ENCODE results near the gene CHD1L. TPM values are rescaled to one million over a fixed set of nuclear protein-coding genes. Genes with fewer than 3 reads are reported as not detected.
A peak's percentile ranks its signal among the peaks of the same experiment; 100 is the strongest.
"Not testable (repeated sequence)": the region's sequence is repeated elsewhere in the genome, so short reads cannot be mapped to it uniquely, and the experiment has no call there.

Gene CHD1L
- total RNA-seq, 1 experiment from 2014 or later: 64.2 TPM

- Histone ChIP-seq H3K27ac (ENCODE audit: insufficient read length, low read depth, low read length) (no peak overlapping the region), H3K4me2 (ENCODE audit: insufficient read depth, insufficient read length, low read length) (no peak overlapping the region), H3K9me3 (ENCODE audit: control insufficient read depth, low read depth, low read length) (no peaks in the 10 kb centered on the region), H2BK5ac (ENCODE audit: insufficient read length, low read length) (no peak overlapping the region), H2BK15ac (ENCODE audit: low read depth, low read length) (no peak overlapping the region), H3K4me1 (ENCODE audit: insufficient read depth, low read length) (no peaks in the 10 kb centered on the region), H2BK20ac (ENCODE audit: low read depth, low read length, poor library complexity, severe bottlenecking) (no peak overlapping the region), H3K79me2 (ENCODE audit: insufficient read depth, low read length) (no peaks in the 10 kb centered on the region), H3K23me2 (ENCODE audit: insufficient read length, low read depth, low read length, poor library complexity, severe bottlenecking) (no peaks in the 10 kb centered on the region), H2AK5ac (ENCODE audit: insufficient read length, low read length) (no peak overlapping the region), H4K91ac (ENCODE audit: insufficient read length, low read depth, low read length) (no peak overlapping the region), H3K27me3 (ENCODE audit: insufficient read depth, low read length) (no peaks in the 10 kb centered on the region), H3K9ac (ENCODE audit: extremely low read depth, insufficient read length, low read length) (no peak overlapping the region), H2BK120ac (ENCODE audit: low read depth, low read length, poor library complexity, severe bottlenecking) (no peak overlapping the region), H3K18ac (ENCODE audit: insufficient read length, low read depth, low read length) (no peak overlapping the region), H4K20me1 (ENCODE audit: control insufficient read depth, insufficient read depth, insufficient read length) (no peaks in the 10 kb centered on the region), H3T11ph (ENCODE audit: low read length) (no peak overlapping the region), H3K56ac (ENCODE audit: insufficient read length, low read depth, low read length) (no peak overlapping the region), H2BK12ac (ENCODE audit: insufficient read length, low read depth, low read length) (no peak overlapping the region), H3K23ac (ENCODE audit: insufficient read length, low read depth, low read length) (no peak overlapping the region), H3K79me1 (ENCODE audit: insufficient read depth, low read depth, low read length, poor library complexity, severe bottlenecking) (no peaks in the 10 kb centered on the region), H3K4ac (ENCODE audit: low read depth, low read length) (no peak overlapping the region), H4K5ac (ENCODE audit: insufficient read length, low read depth, low read length) (no peak overlapping the region), H3K14ac (ENCODE audit: insufficient read depth, low read length) (no peak overlapping the region), H2AFZ (ENCODE audit: low read length) (no peak overlapping the region), H4K8ac (replicated peaks; ENCODE audit: insufficient read length, low read depth, low read length) (no peak overlapping the region)
- H3K36me3 Mint-ChIP-seq (ENCODE audit: insufficient read depth in 1 of 3, low read depth in 3 of 3): peaks cover 0 to 3% (median 0%) of the 10 kb centered on the region in 3 experiments; a peak in 2 of 7 replicates
- TF ChIP-seq, protein P1, sequence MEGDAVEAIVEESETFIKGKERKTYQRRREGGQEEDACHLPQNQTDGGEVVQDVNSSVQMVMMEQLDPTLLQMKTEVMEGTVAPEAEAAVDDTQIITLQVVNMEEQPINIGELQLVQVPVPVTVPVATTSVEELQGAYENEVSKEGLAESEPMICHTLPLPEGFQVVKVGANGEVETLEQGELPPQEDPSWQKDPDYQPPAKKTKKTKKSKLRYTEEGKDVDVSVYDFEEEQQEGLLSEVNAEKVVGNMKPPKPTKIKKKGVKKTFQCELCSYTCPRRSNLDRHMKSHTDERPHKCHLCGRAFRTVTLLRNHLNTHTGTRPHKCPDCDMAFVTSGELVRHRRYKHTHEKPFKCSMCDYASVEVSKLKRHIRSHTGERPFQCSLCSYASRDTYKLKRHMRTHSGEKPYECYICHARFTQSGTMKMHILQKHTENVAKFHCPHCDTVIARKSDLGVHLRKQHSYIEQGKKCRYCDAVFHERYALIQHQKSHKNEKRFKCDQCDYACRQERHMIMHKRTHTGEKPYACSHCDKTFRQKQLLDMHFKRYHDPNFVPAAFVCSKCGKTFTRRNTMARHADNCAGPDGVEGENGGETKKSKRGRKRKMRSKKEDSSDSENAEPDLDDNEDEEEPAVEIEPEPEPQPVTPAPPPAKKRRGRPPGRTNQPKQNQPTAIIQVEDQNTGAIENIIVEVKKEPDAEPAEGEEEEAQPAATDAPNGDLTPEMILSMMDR (conservative IDR thresholded peaks at IDR 0.05): no peak
- no peak for DNase-seq
- H3K4me3 Mint-ChIP-seq: no peak overlapping the region
- H3K9me3 Mint-ChIP-seq: peaks cover 10 to 11% of the 10 kb centered on the region in 2 experiments; a peak in 3 of 5 replicates
- no peaks in the 10 kb centered on the region for H3K4me1 Mint-ChIP-seq
- H3K27ac Mint-ChIP-seq: no peak overlapping the region
- peaks cover 1% of the 10 kb centered on the region; the same call in 1 of the 2 replicates for H3K27me3 Mint-ChIP-seq (ENCODE audit: low read depth)
- no CpG with 5 or more reads among the region's 3 CpGs for WGBS (ENCODE audit: extremely low coverage, insufficient read length, low lambda C conversion rate)
Measured at GRCh38 chr1:147316968-147317367, 74.5 kb downstream of the CHD1L start.

GRCh38 chr1:147326933-147327687 lies 84.6 kb downstream of the CHD1L start:
- not testable (repeated sequence) for H3K4ac ChIP-seq (ENCODE audit: low read depth, low read length); H3K9me3 ChIP-seq (ENCODE audit: control insufficient read depth, low read depth, low read length); H4K20me1 ChIP-seq (ENCODE audit: control insufficient read depth, insufficient read depth, insufficient read length); H3T11ph ChIP-seq (ENCODE audit: low read length); H4K5ac ChIP-seq (ENCODE audit: insufficient read length, low read depth, low read length); H3K27me3 ChIP-seq (ENCODE audit: insufficient read depth, low read length); H3K79me1 ChIP-seq (ENCODE audit: insufficient read depth, low read depth, low read length, poor library complexity, severe bottlenecking); H3K14ac ChIP-seq (ENCODE audit: insufficient read depth, low read length); H2BK20ac ChIP-seq (ENCODE audit: low read depth, low read length, poor library complexity, severe bottlenecking); H3K18ac ChIP-seq (ENCODE audit: insufficient read length, low read depth, low read length); H4K8ac ChIP-seq (replicated peaks; ENCODE audit: insufficient read length, low read depth, low read length); H2AFZ ChIP-seq (ENCODE audit: low read length); H3K23me2 ChIP-seq (ENCODE audit: insufficient read length, low read depth, low read length, poor library complexity, severe bottlenecking); H3K27me3 Mint-ChIP-seq (ENCODE audit: low read depth); H3K27ac ChIP-seq (ENCODE audit: insufficient read length, low read depth, low read length); H3K4me2 ChIP-seq (ENCODE audit: insufficient read depth, insufficient read length, low read length); H3K9ac ChIP-seq (ENCODE audit: extremely low read depth, insufficient read length, low read length); H2BK120ac ChIP-seq (ENCODE audit: low read depth, low read length, poor library complexity, severe bottlenecking); H3K56ac ChIP-seq (ENCODE audit: insufficient read length, low read depth, low read length); H2AK5ac ChIP-seq (ENCODE audit: insufficient read length, low read length); H2BK12ac ChIP-seq (ENCODE audit: insufficient read length, low read depth, low read length); H3K23ac ChIP-seq (ENCODE audit: insufficient read length, low read depth, low read length); H2BK15ac ChIP-seq (ENCODE audit: low read depth, low read length); DNase-seq; H4K91ac ChIP-seq (ENCODE audit: insufficient read length, low read depth, low read length); H3K4me1 ChIP-seq (ENCODE audit: insufficient read depth, low read length); H3K79me2 ChIP-seq (ENCODE audit: insufficient read depth, low read length); H2BK5ac ChIP-seq (ENCODE audit: insufficient read length, low read length)
- no CpG with 5 or more reads among the region's 26 CpGs for WGBS (ENCODE audit: extremely low coverage, insufficient read length, low lambda C conversion rate)
- Mint-ChIP-seq H3K4me1 (peaks cover 9 to 15% of the 10 kb centered on the region in 2 experiments; a peak in 3 of 4 replicates), H3K27ac (peak overlapping the region; percentile 61 to 95 (median 61); a peak in 4 of 7 replicates), H3K4me3 (peak overlapping the region; percentile 58 to 78), H3K9me3 (peaks cover 10 to 12% of the 10 kb centered on the region in 2 experiments), H3K36me3 (ENCODE audit: insufficient read depth in 1 of 3, low read depth in 3 of 3) (peaks cover 5 to 19% (median 8%) of the 10 kb centered on the region in 3 experiments; a peak in 6 of 7 replicates)
